IPS-11a (cell line): ENCODE results near the gene EOLA2.
"Not testable (repeated sequence)": the region's sequence is repeated elsewhere in the genome, so short reads cannot be mapped to it uniquely, and the experiment has no call there.

Source experiments
- H3K4me3 ChIP-seq: one replicate; pipeline ENCODE4 v1.5.1; 2013; ENCODE audit warnings: low read depth, low read length, control low read depth

The EOLA2 gene

GRCh38 chrX:149933547-149933946 is 4.7 kb downstream of the EOLA2 start:
- not testable (repeated sequence) for H3K4me3 ChIP-seq

- H3K4me3 ChIP-seq: not testable (repeated sequence)
These were observed 5.3 kb downstream of the EOLA2 start for GRCh38 chrX:149932970-149933369.

GRCh38 chrX:149932150-149932549 is 6.1 kb downstream of the EOLA2 start:
- not testable (repeated sequence) for H3K4me3 ChIP-seq

GRCh38 chrX:149931355-149931754 is 6.9 kb downstream of the EOLA2 start:
- not testable (repeated sequence) for H3K4me3 ChIP-seq

- H3K4me3 ChIP-seq: not testable (repeated sequence)
These were observed 8.9 kb downstream of the EOLA2 start, which contains the start of gene HSFX4 for GRCh38 chrX:149929400-149929799. HSFX4 (plus strand) TSS chrX:149929573; CDS start chrX:149929645, 72 bp downstream.

GRCh38 chrX:149928635-149929034 is 9.7 kb downstream of the EOLA2 start:
- not testable (repeated sequence) for H3K4me3 ChIP-seq

GRCh38 chrX:149927964-149928258 is 10.4 kb downstream of the EOLA2 start:
- H3K4me3 ChIP-seq: not testable (repeated sequence)

GRCh38 chrX:149927245-149927963 is 10.9 kb downstream of the EOLA2 start:
- not testable (repeated sequence) for H3K4me3 ChIP-seq

GRCh38 chrX:149924434-149924833 is 13.9 kb downstream of the EOLA2 start:
- H3K4me3 ChIP-seq: not testable (repeated sequence)

GRCh38 chrX:149923836-149924235 is 14.5 kb downstream of the EOLA2 start:
- H3K4me3 ChIP-seq: not testable (repeated sequence)

GRCh38 chrX:149916745-149917392 is 21.4 kb downstream of the EOLA2 start:
- H3K4me3 ChIP-seq: no peak overlapping the region

GRCh38 chrX:149910178-149910695 is 28.1 kb downstream of the EOLA2 start:
- H3K4me3 ChIP-seq: no peak overlapping the region

- no peak overlapping the region for H3K4me3 ChIP-seq
These were observed 28.7 kb downstream of the EOLA2 start for GRCh38 chrX:149909324-149910177.

GRCh38 chrX:149908727-149909126 is 29.6 kb downstream of the EOLA2 start:
- H3K4me3 ChIP-seq: no peak overlapping the region

GRCh38 chrX:149908308-149908707 is 30.0 kb downstream of the EOLA2 start:
- H3K4me3 ChIP-seq: no peak overlapping the region

GRCh38 chrX:149903889-149904748 is 34.2 kb downstream of the EOLA2 start:
- H3K4me3 ChIP-seq: no peak overlapping the region

- no peak overlapping the region for H3K4me3 ChIP-seq
These were observed 39.7 kb downstream of the EOLA2 start for GRCh38 chrX:149898554-149898953.

- not testable (repeated sequence) for H3K4me3 ChIP-seq
These were observed 47.5 kb downstream of the EOLA2 start for GRCh38 chrX:149890828-149891227.
